NCI-H82 treated with DMSO at 0.1 percent for 48 hours (cell line): ENCODE measurements around the gene PRCD.

ENCODE experiments used
- DNase-seq: peaks from one replicate; lab custom pipeline; 2025; ENCODE audit not compliant: unreplicated experiment; lab: John Stamatoyannopoulos, UW

Gene PRCD, protein sequence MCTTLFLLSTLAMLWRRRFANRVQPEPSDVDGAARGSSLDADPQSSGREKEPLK

DNA sequence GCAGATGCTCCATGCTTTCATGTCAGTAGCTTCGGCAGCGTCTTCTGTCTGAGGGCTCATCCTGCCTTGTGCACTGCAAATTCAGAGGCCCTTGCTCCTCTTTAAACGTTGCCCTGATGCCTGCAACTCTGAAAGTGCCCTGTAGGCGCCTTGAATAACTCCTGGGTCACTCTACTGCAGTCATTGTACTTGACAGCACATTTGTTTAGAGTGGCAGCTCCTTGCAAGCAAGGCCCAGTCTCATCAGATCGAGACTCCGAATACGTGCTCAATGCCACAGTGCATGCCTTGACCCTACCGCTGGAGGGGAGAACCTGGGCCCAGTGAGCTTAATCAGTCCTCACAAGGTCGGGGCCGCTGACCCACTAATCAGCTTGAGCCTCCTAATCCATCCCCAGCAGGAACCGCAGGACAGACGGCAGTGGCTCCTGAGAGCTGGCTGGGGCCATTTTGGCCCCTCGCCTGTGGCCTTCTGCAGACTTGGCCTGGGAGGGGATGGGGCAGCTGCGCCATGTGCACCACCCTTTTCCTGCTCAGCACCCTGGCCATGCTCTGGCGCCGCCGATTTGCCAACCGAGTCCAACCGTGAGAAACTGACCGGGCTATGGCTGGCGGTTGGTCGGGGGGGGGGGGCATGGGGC, at the start of gene PRCD:
PRCD (plus strand) TSS at position 414 of the 641 bp plus-strand sequence; CDS start at position 512, 98 bp downstream.
- peak; percentile 52 for DNase-seq

DNA sequence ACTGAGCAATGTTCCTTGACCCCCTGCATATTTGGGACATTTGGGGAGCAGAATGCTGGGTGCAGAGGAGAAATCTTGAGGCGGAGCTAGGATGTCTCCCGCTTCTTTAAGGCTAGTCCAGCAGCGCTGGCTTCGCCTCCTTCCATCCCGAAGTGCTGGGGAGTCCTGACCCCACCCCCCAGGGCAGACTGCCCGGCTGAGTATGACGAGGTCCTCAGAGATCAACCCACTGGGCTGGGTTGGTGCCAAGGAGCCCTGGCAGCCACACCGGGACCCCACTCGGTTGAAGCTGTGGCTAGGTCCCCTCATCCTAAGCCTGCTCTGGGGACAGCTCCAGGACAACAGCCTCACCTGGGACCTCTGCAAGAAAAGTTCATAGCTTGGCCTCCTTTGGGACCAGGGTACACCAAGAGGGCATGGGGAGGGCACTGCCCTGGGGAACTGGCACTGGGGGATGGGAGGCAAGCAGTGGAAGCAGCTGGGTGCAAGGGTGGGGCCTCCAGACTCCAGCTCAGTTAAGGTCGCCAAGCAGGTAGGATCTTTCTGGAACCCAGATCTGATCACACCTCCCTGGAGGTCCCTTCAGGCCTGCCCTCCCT, 49.6 kb upstream of the PRCD start:
- DNase-seq, result no peak

DNA sequence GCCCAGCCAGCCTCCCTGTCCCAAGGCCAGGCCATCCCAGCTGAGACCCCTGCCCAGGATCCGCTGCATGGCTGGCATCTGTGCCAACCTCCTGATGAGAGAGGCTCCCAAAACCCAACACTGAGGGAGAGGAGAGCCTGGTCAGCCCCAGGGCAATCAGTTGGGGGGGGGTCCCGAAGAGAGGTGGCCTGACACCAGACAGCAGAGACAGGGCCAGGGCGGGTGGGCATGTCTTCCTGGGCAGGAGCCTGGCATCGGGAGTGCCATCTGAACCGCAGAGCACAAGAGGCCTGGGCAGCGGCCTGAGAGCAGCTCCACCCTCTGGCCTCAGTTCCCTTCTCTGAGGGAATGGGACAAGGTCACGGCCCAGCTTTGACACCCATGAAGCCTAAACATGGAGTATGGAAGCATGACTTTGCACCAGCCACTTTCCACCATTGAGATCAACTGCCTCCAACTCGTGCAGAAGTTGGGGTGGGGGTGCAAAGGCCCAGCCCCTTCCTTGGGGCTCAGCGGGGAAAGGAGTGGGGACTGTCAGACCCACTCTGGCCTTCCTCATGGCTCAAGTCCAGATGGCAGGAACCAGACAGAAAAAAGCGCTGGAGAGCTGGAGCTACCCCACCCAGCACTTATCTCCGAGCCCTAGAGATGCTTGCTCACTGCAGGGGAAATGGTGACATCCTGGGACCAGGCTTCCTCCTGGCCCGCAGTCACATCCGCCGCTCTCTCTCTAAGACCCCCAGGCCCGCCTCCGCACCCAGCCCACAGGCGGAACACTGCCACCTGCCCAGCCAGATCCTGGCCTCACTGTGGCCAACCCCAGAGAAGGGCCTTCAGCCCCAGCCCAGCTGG, 48.3 kb upstream of the PRCD start:
- DNase-seq, result no peak

DNA sequence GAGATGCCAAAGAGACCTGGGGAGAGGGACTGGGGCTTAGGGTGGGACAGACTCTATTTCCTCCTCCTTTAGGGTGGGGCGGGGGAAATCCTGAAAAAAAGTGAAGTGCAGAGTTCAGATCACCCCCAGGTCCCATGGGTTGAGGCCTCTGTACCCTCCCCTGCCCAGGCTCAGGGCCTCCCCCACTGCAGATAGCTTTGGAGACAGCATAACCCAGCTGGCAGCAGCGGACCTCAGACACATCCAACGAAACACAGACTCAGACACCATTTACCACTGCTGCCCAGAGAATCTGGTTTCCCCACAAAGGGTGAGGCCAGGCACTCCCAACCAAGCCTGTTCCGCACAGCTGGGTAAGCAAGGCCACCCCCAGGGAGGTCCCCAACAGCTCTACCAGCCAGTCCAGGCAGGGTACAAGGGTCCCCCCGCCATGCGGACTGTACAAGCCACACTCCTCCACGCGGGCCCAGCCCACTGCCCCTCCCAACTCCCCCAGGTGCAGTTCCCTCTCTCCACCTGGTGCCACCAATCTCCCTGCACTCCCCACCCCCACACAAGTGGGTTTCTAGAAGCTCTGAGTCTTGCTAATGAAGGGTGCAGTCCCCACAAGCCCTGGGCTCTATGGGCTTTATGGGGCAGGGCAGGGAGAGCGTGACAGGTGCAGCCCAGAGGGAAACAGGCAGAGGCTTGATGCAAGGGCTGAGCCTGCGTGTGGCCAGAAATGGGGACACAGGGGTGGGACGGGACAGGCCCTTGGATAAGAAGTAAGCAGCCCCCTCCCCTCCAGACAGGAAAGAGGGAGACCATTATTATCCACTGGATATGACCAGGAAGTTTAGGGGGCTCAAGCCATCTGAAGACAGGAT, 47.5 kb upstream of the PRCD start:
- no peak for DNase-seq

DNA sequence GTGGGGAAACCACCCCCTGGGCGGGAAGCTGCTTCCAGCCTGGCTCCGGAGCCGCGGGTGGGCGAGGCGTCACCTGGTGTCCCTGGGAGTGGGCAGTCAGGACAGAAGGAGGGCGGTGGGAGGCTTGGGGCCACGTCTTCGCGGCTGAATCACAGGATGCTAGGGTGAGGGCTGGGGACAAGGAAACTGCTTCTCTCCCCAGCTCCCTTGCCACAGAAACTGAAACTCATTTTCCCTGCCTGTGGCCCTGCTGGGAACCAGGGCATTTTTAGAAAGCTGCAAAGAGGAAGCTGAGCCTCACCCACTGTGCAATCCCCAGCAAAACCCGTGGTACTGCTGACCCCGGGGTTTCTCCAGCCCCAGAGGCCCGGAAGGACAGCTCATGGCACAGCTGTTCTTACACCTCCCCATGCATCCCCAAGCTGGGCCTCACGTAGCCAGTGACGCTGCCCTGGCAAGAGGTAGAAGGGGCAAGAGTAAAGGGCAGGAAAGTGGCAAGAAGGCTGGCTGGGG, 46.8 kb upstream of the PRCD start:
- no peak for DNase-seq

DNA sequence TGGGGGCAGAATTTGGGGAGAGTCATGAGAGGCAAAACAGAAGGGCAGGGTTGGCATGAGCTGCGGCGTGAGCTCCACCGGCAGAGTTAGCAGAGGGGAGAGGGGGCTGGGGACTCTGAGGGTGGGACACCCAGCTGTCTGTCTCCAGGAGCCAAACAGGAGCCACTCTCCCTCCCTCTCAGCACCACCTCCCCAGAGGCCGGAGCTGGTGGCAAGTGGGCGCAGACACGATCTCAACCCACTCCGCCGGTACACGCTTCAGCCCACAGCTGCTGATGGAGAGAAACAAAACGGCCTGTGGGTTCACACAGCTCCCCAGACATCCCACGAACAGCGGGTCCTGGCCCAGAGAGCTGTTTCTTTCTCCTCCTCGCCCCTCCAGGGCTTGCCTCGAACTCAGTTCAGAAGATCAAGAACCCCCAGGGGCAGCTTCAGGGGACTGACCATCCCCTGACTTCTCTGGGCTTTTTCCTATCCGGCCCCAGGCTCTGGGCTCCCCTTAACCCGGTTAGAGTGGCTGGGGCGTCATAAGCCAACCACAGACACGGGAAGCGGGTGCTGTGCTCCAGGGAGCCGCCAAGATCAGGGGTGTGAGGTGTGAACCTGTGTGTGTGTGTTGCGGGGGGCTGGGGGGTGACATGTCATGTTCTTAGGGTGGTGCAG, 46.2 kb upstream of the PRCD start:
- no peak for DNase-seq

DNA sequence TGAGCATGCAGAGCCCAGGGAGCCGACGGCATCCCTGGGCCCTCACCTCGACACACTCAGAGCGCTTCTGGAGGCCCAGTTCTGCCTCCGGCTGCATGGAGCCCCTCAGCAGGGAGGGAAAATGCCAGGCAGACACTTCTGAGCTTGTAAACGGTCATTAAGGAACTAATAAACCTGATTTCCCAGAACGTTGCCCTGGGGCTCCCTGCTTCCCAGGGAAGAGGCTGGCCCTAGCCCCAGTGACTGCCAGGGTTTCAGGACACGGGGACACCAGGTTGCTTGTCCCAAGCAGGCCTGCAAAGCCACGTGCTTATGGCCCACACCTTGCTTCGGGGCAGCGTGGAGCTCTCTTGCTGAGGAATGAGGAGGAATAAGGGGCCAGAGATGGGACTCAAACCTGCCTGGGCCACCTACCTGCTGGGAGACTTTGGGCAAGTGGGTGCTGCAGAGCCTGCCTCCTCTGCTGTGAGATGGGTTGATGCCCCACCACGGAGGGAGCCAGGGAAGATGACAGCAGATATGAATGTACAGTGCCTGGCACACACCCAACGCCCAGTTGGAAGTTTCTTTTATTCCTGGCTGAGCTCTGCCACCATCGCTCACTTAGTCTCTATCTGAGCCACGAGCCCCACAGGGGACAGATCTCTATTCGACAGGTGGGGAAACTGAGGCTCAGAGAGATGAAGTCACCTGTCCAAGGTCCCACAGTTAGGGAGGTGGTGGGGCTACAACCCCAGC, 44.0 kb upstream of the PRCD start:
- DNase-seq, result no peak

DNA sequence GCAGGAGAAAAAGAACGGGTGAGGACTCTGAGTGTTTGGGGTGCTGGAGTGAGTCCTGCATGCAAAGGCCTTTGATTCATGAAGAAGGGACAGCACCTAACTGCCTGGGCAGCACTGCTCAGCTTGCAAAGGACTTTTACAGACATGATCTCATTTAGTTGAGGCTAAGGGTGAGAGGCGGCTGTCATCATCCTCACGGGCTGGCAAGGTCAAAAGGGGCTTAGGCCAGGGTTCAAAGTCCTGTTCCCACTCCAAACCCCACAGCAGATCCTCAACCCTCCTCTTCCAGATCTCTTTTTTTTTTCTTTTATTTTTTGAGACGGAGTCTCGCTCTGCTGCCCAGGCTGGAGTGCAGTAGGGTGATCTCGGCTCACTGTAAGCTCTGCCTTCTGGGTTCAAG, 43.4 kb upstream of the PRCD start:
- no peak for DNase-seq

DNA sequence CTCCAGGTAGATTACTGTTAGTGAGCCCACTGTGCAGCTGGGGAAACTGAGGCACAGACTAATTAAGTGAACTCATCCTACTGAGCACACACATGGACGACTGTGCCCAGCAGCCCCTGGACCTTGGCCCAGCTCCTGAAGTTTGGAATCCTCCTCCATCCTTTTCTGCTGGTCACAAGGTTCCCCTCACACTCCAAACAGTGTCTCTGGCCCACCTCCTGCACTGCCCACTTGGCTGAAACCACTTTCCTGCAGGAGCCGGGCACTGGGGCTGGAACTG, 42.2 kb upstream of the PRCD start:
- no peak for DNase-seq

DNA sequence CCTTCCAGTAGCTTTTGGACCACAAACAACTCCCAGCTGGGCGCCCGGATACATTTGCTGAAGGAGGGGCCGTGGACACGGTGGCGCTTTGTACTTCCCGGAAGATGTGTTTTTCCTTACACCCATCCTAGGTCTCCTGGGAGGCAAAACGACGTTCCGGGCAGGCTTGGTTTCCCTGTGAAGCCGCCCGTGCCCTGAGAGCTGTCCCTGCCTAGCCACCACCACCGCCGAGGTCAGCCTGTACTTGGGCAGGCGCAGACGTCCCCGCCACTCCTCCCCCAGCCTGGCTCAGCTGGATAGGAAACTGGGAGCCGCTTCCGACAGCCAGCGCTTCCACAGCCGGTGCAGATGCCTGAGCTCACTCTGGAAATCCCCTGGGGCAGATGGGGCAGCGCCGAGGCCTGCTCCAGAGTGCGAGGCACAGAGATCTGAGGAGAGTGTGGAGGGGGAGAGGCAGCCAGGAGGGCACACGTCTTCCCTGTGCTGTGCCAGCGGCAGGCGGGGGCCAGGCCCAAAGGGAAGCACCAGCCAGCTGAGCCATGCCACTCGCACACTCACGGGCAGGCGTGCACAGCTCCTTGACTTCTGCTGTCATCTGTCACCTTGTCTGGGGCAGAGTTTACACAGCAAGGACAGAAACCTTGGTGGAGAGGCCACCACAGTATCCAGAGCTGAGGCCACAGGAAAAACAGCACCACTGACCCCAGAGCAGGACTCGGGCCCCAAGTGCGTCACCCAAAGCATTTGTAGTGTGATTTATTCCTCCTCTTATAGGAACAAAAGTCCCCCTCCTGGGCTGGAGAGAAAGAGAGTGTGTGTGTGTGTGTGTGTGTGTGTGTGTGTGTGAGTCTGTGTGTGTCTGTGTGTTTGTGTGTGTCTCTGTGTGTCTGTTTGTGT, 41.6 kb upstream of the PRCD start:
- DNase-seq, result peak; percentile 81

DNA sequence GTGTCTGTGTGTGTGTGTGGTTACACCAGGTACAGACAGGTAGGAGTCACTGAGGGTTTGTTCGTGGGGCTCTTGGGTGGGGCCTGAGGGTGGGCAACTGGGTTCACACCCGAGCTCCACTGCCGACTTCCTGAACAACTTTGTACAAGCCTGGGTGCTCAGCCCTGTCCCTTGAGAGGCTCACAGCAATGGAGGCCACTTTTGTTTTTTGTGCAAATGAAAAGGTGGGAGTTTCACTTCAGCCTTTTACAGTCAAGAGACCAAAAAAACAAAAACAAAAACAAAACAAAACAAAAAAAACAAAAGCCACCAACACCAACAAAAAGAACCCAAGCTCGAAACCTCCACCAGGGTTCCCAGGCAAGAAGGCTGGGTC, 41.0 kb upstream of the PRCD start:
- DNase-seq, result no peak

DNA sequence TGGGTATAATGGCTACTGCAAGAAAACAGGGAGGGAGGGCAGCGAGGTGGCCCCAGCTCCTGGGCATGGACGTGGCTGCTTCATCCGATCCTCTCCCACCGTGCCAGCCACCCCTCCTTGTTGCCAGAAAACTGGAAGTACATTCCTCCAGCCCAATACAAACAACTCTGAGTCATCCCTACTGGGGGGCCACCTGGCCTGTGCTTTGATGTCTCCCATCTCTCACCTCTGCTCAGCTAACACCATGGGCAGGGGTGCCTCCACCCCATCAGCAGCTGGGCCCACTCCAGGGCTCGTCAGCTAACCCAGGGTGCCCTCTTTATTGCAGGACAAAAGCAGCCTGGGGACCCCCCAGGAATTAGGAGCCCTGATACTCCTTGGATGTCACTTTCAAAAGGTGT, 40.6 kb upstream of the PRCD start:
- DNase-seq, result no peak

DNA sequence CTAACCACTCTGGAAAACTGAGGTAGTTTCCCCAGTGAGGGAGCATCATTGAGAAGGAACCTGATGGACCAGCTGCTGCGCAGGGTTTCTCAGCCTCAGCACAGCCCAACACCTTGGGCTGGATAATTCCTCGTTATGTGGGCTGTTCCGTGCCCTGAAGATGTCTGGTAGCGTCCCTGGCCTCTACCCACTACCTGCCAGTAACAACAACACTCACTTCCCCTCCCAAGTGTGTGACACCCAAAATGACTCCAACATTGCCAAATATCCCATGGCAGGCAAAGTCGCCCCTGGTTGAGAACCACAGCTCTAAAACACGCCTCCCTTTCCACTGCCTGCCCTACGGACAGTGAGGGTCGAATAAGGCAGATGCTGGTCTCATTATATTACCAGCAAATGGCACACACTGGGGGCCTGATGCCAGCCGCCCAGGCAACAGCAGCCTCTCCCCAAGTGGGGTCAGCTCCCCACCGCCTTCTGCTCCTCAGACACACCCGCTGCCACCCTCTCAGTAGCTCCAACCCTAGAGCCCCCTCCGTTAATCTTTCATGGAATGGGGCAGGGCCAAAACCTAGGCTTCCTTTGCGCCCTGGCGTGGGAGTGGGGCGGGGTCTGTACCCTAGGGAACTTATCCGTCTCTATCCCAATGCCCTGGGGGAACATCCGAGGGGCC, 39.6 kb upstream of the PRCD start:
- no peak for DNase-seq

DNA sequence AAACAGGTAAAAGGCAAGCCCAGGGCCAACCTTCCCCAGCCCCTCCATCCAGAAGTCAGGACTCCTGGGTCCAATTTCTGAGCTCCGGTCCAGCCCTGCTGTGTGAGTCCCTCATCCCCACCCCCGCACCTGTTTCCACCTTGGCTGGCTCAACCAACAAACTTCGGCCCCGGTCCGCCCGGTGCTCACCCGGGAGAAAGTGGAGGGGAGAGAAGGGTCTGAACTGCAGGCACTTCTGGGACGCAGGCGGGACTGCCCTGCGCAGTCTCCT, 39.2 kb upstream of the PRCD start:
- no peak for DNase-seq

DNA sequence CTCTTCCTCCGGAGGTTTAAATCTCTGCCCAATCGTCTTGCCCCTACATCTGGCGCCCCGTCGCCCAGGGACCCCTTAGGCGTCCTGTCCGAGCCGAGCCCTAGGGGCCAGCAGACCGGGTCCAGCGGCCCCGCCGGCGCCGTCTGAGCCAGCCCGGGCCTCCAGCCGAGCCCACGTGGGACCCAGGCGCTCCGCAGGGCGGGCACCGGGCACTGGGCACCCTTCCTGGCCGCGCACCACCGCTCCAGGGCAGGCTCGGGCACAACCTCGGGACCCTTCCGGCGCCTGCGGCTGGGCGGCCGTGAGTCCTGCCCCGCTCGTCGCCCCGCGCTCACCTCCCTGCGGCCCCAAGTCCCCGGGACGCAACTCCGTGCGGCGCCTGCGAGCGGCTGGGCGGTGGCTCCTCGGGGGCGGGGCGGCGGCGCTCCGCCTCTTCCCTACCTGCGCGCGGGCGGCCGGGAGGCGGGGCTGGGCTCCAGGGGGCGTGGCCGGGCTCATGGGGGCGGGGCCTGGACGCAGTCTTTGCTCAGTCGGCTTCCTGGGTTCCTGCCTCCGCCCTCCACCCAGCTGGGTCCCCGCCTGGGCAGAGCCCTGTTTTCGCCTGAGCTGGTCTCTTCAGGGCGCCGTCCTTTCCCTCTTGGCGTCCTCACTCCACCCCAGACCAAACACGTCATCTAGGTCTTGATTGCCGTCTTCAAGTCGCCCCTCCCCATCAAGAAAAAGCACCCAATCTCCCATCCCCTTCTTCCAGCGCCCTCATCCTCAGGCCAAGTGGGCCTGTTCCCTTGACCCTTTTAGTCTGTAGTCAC, 38.6 kb upstream of the PRCD start, which contains the start of gene RHBDF2:
RHBDF2 (minus strand) TSS at position 406 of the 809 bp plus-strand sequence. CDS start 19,899 bp downstream, outside the sequence.
- DNase-seq, result peak; percentile 57

DNA sequence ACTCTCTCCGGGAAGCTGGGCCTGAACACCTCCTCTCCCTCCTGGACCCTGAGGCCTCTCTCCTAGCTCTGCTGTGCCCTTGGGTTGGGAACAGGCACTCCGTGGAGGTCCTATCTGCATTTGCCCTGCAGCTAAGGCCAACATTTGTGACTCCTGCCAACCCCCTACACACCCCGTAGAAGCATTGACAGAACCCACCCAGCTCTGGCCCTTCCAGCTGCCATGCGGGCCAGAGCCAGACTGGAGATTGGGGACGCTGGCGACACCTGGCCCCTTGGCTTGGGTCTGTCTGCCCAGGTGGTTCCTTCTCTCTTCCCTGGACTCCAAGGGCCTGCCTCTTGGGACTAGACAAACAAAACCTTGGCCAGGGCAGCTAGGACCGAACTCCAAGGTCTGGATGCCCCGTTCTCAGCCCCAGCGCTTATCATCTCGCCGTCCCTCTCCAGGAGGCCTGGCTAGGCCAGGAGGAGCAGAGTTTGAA, 38.0 kb upstream of the PRCD start:
- no peak for DNase-seq
